Measurements from ENCODE around the gene SMIM11.
"Not testable (repeated sequence)": the region's sequence is repeated elsewhere in the genome, so short reads cannot be mapped to it uniquely, and the experiment has no call there.

SMIM11 gene

GRCh38 chr21:34427339-34427738 is 52.0 kb downstream of the SMIM11 start:
- DNase-seq = not testable (repeated sequence)

- not testable (repeated sequence) for DNase-seq
Measured at GRCh38 chr21:34428441-34428840, 53.1 kb downstream of the SMIM11 start.

- DNase-seq = not testable (repeated sequence)
Measured at GRCh38 chr21:34429710-34430109, 54.4 kb downstream of the SMIM11 start.

Data from NCI-H510A (cell line).